IMR-90 (cell line): Measurements from ENCODE around the gene TMEM184B. TPM values are rescaled to one million over a fixed set of nuclear protein-coding genes. Genes with fewer than 3 reads are reported as not detected.

ENCODE experiments used
- ATAC-seq: fragments of 200-7000 bp; cut with Tn5 transposase; 2 replicates; pipeline ENCODE4 v1.9.1; 2020; ENCODE audit warnings: low read depth, mild to moderate bottlenecking, moderate library complexity
- BruUV-seq: library from RNA; stranded (reverse); fragments of 400-500 nt; replicated peaks from 2 replicates; lab custom pipeline; 2021; lab: Mats Ljungman, UMichigan
- CTCF ChIA-PET: fragments of 300-600 bp; formaldehyde crosslinking; extraction: SDS; loops from one replicate; lab custom pipeline; 2021; ENCODE audit warnings: antibody characterized with exemption; lab: Yijun Ruan, JAX
- POLR2A ChIA-PET: fragments of 300-600 bp; sonication (Branson Sonifier 250); formaldehyde crosslinking; loops from one replicate; lab custom pipeline; 2022; ENCODE audit warnings: antibody characterized with exemption; ENCODE audit not compliant: unreplicated experiment; lab: Charles Lee
- DNase-seq: peaks from one replicate; pipeline ENCODE4 v3.0.0; 2013
- H2AFZ ChIP-seq: replicated peaks from 2 replicates; pipeline ENCODE3; 2013; ENCODE audit warnings: low read length, mild to moderate bottlenecking; ENCODE audit not compliant: poor library complexity
- H2AK5ac ChIP-seq: 2 replicates; pipeline ENCODE4 v1.6.1; 2013; ENCODE audit warnings: low read depth, low read length, inconsistent platforms
- H2AK9ac ChIP-seq: replicated peaks from 2 replicates; pipeline ENCODE3; 2013; ENCODE audit warnings: mild to moderate bottlenecking, low read depth, low read length, moderate library complexity; ENCODE audit not compliant: poor library complexity
- H2BK120ac ChIP-seq: 2 replicates; pipeline ENCODE4 v1.6.1; 2013; ENCODE audit warnings: low read depth, low read length, inconsistent platforms
- H2BK15ac ChIP-seq: 3 replicates; pipeline ENCODE4 v1.6.1; 2013; ENCODE audit warnings: low read depth, low read length, inconsistent platforms
- H2BK20ac ChIP-seq: 2 replicates; pipeline ENCODE4 v1.6.1; 2013; ENCODE audit warnings: low read depth, mild to moderate bottlenecking, inconsistent platforms, low read length, moderate library complexity
- H2BK5ac ChIP-seq: 2 replicates; pipeline ENCODE4 v1.6.1; 2013; ENCODE audit warnings: mild to moderate bottlenecking, low read depth, low read length, inconsistent platforms; ENCODE audit not compliant: poor library complexity, severe bottlenecking
- H3K14ac ChIP-seq: replicated peaks from 2 replicates; pipeline ENCODE4 v1.6.1; 2013; ENCODE audit warnings: low read depth, low read length, inconsistent platforms
- H3K18ac ChIP-seq: 2 replicates; pipeline ENCODE4 v1.6.1; 2013; ENCODE audit warnings: low read depth, low read length, control low read depth
- H3K23ac ChIP-seq: 2 replicates; pipeline ENCODE4 v1.6.1; 2013; ENCODE audit warnings: low read depth, low read length, inconsistent platforms
- H3K27ac ChIP-seq: 2 replicates; pipeline ENCODE4 v1.5.1; 2013; ENCODE audit warnings: mild to moderate bottlenecking, control low read depth, low read length; ENCODE audit not compliant: insufficient read depth
- H3K27me3 ChIP-seq: 2 replicates; pipeline ENCODE4 v1.6.1; 2013; ENCODE audit warnings: low read length; ENCODE audit not compliant: control insufficient read depth, insufficient read depth
- H3K36me3 ChIP-seq: 2 replicates; pipeline ENCODE4 v1.6.1; 2013; ENCODE audit warnings: low read length, mixed read lengths; ENCODE audit not compliant: control insufficient read depth, insufficient read depth
- H3K4ac ChIP-seq: 2 replicates; pipeline ENCODE4 v1.6.1; 2013; ENCODE audit warnings: low read depth, low read length, inconsistent platforms
- H3K4me1 ChIP-seq: 2 replicates; pipeline ENCODE4 v1.6.1; 2013; ENCODE audit warnings: low read length, mixed read lengths; ENCODE audit not compliant: control insufficient read depth, insufficient read depth
- H3K4me2 ChIP-seq: 2 replicates; pipeline ENCODE4 v1.6.1; 2013; ENCODE audit warnings: low read depth, mild to moderate bottlenecking, control low read depth, low read length, moderate library complexity
- H3K4me3 ChIP-seq: 2 replicates; pipeline ENCODE4 v1.5.1; 2013; ENCODE audit warnings: low read depth, mild to moderate bottlenecking, control low read depth, low read length, moderate library complexity; ENCODE audit not compliant: insufficient read depth
- H3K56ac ChIP-seq: 2 replicates; pipeline ENCODE4 v1.6.1; 2013; ENCODE audit warnings: low read length, inconsistent platforms; ENCODE audit not compliant: insufficient read depth; ENCODE audit errors: extremely low read depth
- H3K79me1 ChIP-seq, 2 experiments: 2 replicates each; pipeline ENCODE4 v1.6.1; 2013; ENCODE audit warnings: low read length in 2 of 2, inconsistent platforms in 1 of 2, low read depth in 1 of 2
- H3K9ac ChIP-seq: 2 replicates; pipeline ENCODE4 v1.6.1; 2013; ENCODE audit warnings: low read depth, low read length, control low read depth
- H3K9me1 ChIP-seq: 2 replicates; pipeline ENCODE4 v1.6.1; 2013; ENCODE audit warnings: low read length, inconsistent platforms; ENCODE audit not compliant: insufficient read depth
- H3K9me3 ChIP-seq: 2 replicates; pipeline ENCODE4 v1.6.1; 2013; ENCODE audit warnings: low read length; ENCODE audit not compliant: control insufficient read depth, insufficient read depth
- H4K20me1 ChIP-seq: 2 replicates; pipeline ENCODE4 v1.6.1; 2013; ENCODE audit warnings: low read length, inconsistent platforms; ENCODE audit not compliant: insufficient read depth
- H4K5ac ChIP-seq: 2 replicates; pipeline ENCODE4 v1.6.1; 2013; ENCODE audit warnings: mild to moderate bottlenecking, low read depth, low read length, control low read depth
- H4K8ac ChIP-seq, 2 experiments: 2 replicates each; pipeline ENCODE4 v1.6.1; 2013; ENCODE audit warnings: low read depth in 2 of 2, low read length in 2 of 2, control low read depth in 1 of 2, inconsistent platforms in 1 of 2
- H4K91ac ChIP-seq: 2 replicates; pipeline ENCODE4 v1.6.1; 2013; ENCODE audit warnings: low read depth, low read length, inconsistent platforms; ENCODE audit not compliant: insufficient read depth
- BHLHE40 ChIP-seq: fragments of 150-350 bp; IDR thresholded peaks from 2 replicates; pipeline ENCODE4 v1.6.1; 2016; ENCODE audit warnings: mild to moderate bottlenecking, low read depth, low read length
- CEBPB ChIP-seq: IDR thresholded peaks from 2 replicates; pipeline ENCODE4 v1.6.1; 2012; ENCODE audit warnings: low read depth, low read length, improper control_type of control experiment
- CHD1 ChIP-seq: IDR thresholded peaks from 2 replicates; pipeline ENCODE4 v1.6.1; 2012; ENCODE audit warnings: low read depth, low read length, improper control_type of control experiment
- MAZ ChIP-seq: IDR thresholded peaks from 2 replicates; pipeline ENCODE4 v1.6.1; 2012; ENCODE audit warnings: low read depth, mild to moderate bottlenecking, low read length, improper control_type of control experiment, moderate library complexity, borderline replicate concordance
- NFE2L2 ChIP-seq: fragments of 150-350 bp; IDR thresholded peaks from 2 replicates; pipeline ENCODE4 v1.6.1; 2016; ENCODE audit warnings: low read depth, mild to moderate bottlenecking, low read length
- RAD21 ChIP-seq: IDR thresholded peaks from 2 replicates; pipeline ENCODE4 v1.6.1; 2012; ENCODE audit warnings: low read length, improper control_type of control experiment
- RCOR1 ChIP-seq: IDR thresholded peaks from 2 replicates; pipeline ENCODE4 v1.6.1; 2012; ENCODE audit warnings: mild to moderate bottlenecking, low read length, improper control_type of control experiment; ENCODE audit not compliant: insufficient replicate concordance
- WGBS, 2 experiments: methylation state at CpG; one replicate each; pipeline versions ENCODE4 v1.1.5 to v1.1.7; 2013; ENCODE audit warnings: missing lambda C conversion rate in 2 of 2; ENCODE audit not compliant: insufficient read length in 1 of 2; ENCODE audit errors: extremely low coverage in 2 of 2; 5-methylcytosine and 5-hydroxymethylcytosine counted together
- dilution Hi-C: fragments of 300-500 bp; cut with HindIII; formaldehyde crosslinking; loops from one replicate; pipeline ENCODE4 v1.14.3; 2018; ENCODE audit warnings: low sequenced_read_pairs; ENCODE audit not compliant: unreplicated experiment
- in situ Hi-C: fragments of 300-500 bp; cut with MboI; formaldehyde crosslinking; loops from 3 replicates; pipeline ENCODE4 v1.14.3; 2019; ENCODE audit warnings: low sequenced_read_pairs, inconsistent platforms, mixed read lengths
- intact Hi-C: fragments of 100-400 bp; cut with micrococcal nuclease; formaldehyde crosslinking; loops from 2 replicates; pipeline ENCODE4 v1.10.0; 2022
- polyA plus RNA-seq, 3 experiments: library from polyadenylated mRNA; depleted of rRNA; stranded (reverse); fragments of >200 nt; gene quantifications; 2 replicates each; pipeline ENCODE4 v1.2.3, GENCODE V29; 2012; ENCODE audit warnings: low replicate concordance in 1 of 3
- total RNA-seq: library from RNA; depleted of rRNA; stranded (reverse); fragments of >200 nt; gene quantifications from 2 replicates; pipeline ENCODE4 v1.2.3, GENCODE V29; 2012
- TF ChIP-seq, protein P1 (sequence below): fragments of 150-350 bp; IDR thresholded peaks from 2 replicates; pipeline ENCODE4 v1.6.1; 2016; ENCODE audit warnings: low read depth, mild to moderate bottlenecking, low read length, moderate library complexity, borderline replicate concordance

Gene TMEM184B
- total and polyA plus RNA-seq, 2 of the 4 experiments (the other 2 are of a cell fraction), result 9.1 to 81.1 TPM

GRCh38 chr22:38299770-38300102, 26.9 kb upstream of the TMEM184B start:
- Histone ChIP-seq H3K27ac (no peak overlapping the region), H3K56ac (no peak overlapping the region), H2BK20ac (no peak overlapping the region), H4K91ac (no peak overlapping the region), H2AFZ (no peak overlapping the region), H3K4me1 (peaks cover 10% of the 10 kb centered on the region), H4K8ac (no peak overlapping the region), H3K4me3 (no peak overlapping the region), H3K4me2 (no peak overlapping the region), H4K20me1 (peaks cover 100% of the 10 kb centered on the region), H3K14ac (no peak overlapping the region), H3K4ac (no peak overlapping the region), H3K79me1 (peaks cover 25 to 100% of the 10 kb centered on the region in 2 experiments), H2AK9ac (no peak overlapping the region), H2BK15ac (no peak overlapping the region), H3K9me1 (peaks cover 14% of the 10 kb centered on the region), H3K36me3 (peaks cover 97% of the 10 kb centered on the region), H3K18ac (no peak overlapping the region), H3K9me3 (no peaks in the 10 kb centered on the region), H2BK120ac (no peak overlapping the region), H3K23ac (no peak overlapping the region), H2BK5ac (no peak overlapping the region), H3K9ac (no peak overlapping the region), H3K27me3 (no peaks in the 10 kb centered on the region), H2AK5ac (no peak overlapping the region), H4K5ac (no peak overlapping the region)
- no TSS peak for BruUV-seq
- ChIA-PET POLR2A (no interaction called here), CTCF (no interaction called here)
- dilution Hi-C loops, result no loop called here
- no peak for ATAC-seq
- in situ Hi-C loops, result no loop called here
- 100% methylated on average over 3 of the region's 12 CpGs; no CpG with 5 or more reads in 1 of the 2 experiments for WGBS, 2 experiments
- intact Hi-C loops, result no loop called here
- DNase-seq, result no peak
- TF ChIP-seq BHLHE40 (no peak), CEBPB (no peak), RAD21 (no peak), CHD1 (no peak), MAZ (no peak), RCOR1 (no peak), NFE2L2 (no peak)
- TF ChIP-seq, protein P1, sequence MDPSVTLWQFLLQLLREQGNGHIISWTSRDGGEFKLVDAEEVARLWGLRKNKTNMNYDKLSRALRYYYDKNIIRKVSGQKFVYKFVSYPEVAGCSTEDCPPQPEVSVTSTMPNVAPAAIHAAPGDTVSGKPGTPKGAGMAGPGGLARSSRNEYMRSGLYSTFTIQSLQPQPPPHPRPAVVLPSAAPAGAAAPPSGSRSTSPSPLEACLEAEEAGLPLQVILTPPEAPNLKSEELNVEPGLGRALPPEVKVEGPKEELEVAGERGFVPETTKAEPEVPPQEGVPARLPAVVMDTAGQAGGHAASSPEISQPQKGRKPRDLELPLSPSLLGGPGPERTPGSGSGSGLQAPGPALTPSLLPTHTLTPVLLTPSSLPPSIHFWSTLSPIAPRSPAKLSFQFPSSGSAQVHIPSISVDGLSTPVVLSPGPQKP, result no peak
